Stimulated activated CD8-positive, alpha-beta memory T cell treated with anti-CD3 and anti-CD28 coated beads, Interleukin-4, amount 100 ng/mL, for 48 hours (primary cell): ENCODE results near the gene F8A1.
"Not testable (repeated sequence)": the region's sequence is repeated elsewhere in the genome, so short reads cannot be mapped to it uniquely, and the experiment has no call there.

Experiments
- DNase-seq: peaks from one replicate; pipeline ENCODE4 v3.0.0-alpha.2; 2020

F8A1 gene

DNA sequence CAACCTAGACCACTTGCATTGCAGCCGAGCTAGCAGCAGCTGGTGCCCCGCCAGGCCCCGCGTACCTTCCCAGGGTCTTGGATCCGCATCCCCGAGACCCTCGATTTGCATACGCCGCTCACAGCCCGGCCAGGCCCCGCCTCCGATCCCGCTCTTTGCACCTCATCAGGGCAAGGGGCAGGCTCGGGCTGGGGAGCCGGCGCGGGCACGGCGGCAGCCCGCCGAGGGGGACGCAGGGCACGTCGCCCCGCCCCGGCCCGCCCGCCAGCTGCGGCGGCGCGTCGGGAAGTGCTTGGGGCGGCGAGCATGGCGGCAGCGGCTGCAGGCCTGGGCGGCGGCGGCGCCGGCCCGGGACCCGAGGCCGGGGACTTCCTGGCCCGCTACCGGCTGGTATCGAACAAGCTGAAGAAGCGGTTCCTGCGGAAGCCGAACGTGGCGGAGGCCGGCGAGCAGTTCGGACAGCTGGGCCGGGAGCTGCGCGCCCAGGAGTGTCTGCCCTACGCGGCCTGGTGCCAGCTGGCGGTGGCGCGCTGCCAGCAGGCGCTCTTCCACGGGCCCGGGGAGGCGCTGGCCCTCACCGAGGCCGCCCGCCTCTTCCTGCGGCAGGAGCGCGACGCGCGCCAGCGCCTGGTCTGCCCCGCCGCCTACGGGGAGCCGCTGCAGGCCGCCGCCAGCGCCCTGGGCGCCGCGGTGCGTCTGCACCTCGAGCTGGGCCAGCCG is at the start of gene F8A1:
TSS of gene F8A1 (plus strand) at position 287 of the 720 bp plus-strand sequence. CDS start at position 307, 20 bp downstream.
- DNase-seq: peak; percentile 60

DNA sequence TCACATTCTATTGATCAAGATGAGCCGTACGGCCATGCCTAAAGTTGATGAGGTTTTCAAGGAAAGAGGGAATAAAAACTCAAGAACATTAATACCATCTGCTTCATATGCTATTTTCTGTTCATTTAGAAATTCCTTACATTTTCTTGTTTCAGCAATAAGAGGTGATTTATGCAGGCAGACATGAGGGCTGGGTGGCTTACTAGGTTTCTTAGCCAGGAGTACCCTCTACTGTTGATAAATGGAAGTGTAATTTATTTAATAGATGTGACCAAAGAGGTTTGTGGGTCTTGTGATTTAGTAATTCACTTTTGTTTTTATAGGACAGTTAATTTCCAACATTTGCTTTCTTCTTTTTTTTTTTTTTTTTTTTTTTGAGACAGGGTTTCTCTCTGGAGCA is 45.3 kb upstream of the F8A1 start:
- DNase-seq: no peak

- DNase-seq: no peak
Measured at GRCh38 chrX:154850957-154851611, 35.1 kb upstream of the F8A1 start.

DNA sequence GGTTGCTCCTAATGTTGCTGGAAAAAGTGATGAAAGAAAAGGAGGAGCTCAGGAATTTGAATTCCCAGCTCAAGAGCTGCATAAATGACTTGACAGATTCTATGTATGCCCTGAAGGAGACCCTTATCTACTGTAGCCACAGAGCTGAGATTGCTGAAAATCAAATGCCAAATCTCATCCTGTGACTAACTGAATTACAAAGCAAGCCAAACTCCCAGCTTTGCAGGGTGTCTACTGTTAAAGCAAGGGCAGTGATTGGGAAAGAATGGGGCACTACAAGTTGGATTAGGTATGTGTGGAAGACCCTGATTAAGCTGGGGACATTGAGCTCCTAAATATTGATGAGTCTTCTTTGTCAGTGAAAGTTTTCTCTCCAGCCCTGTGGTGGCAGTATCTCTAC is 30.9 kb upstream of the F8A1 start:
- no peak for DNase-seq

DNA sequence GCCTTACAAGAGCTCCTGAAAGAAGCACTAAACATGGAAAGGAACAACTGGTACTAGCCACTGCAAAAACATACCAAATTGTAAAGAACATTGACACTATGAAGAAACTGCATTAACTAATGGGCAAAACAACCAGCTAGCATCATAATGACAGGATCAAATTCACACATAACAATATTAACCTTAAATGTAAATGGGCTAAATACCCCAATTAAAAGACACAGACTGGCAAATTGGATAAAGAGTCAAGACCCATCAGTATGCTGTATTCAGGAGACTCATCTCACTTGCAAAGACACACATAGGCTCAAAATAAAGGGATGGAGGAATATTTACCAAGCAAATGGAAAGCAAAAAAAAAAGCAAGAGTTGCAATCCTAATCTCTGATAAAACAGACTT is 17.6 kb upstream of the F8A1 start:
- DNase-seq: not testable (repeated sequence)

DNA sequence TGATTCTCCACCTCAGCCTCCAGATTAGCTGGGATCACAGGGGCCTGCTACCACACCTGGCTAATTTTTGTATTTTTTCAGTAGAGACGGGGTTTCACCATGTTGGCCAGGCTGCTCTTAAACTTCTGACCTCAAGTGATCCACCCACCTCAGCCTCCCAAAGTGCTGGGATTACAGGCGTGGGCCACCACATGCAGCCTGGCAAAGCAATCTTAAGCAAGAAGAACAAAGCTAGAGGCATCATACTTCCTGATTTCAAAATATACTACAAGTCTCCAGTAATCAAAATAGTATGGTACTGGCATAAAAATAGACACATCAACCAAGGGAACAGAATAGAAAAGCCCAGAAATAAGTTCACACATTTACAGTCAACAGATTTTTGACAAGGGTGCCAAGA is 12.8 kb upstream of the F8A1 start:
- no peak for DNase-seq

DNA sequence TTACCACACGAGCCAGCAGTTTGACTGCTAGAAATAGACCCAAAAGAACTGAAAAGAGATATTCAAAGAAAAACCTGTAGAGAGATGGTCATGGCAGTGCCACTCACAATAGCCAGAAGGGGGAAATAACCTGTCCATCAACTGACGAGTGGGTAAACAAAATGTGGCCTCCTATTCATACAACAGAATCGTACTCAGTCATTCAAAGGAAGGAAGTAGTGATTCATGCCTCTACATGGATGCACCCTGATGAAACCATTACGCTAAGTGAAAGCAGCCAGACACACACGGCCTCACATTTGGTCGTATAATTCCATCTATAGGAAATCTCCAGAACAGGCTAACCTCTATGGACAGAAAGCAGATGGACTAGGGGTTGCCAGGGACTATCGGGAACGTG is 2.1 kb upstream of the F8A1 start:
- DNase-seq: not testable (repeated sequence)

DNA sequence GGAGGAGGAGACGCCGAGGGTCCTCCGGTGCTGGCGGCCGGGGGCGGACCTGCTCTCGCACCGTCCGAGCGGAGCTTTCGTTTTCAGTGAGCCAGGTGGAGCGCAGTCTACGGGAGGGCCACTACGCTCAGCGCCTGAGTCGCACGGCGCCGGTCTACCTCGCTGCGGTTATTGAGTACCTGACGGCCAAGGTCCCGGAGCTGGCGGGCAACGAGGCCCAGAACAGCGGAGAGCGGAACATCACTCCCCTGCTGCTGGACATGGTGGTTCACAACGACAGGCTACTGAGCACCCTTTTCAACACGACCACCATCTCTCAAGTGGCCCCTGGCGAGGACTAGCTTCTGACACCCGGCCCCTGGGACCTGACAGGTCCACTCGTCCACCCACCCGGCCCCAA is 1.1 kb upstream of the F8A1 start:
- not testable (repeated sequence) for DNase-seq

DNA sequence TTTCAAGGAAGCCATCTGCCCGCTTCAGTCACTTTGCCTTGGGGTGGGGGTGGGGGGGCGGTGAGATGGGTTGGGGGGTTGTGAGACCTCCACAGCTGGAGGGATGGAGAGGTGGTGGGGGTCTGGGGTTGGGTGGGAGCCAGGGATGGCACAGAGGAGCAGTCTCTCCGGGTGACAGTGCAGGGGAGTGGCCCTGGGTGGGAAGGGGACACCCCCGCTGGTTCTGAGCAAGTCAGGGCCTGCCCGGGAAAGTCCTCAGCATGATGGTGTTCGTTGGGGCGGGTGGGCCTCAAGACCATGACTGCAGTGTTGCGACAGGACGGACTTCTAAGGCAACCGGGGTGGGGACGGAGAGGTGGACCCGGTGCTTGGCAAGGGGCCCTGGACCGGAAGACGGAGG is 606 bp upstream of the F8A1 start:
- peak; percentile 23 for DNase-seq

- DNase-seq: not testable (repeated sequence)
Measured at GRCh38 chrX:154886789-154887221, 650 bp downstream of the F8A1 start.

GRCh38 chrX:154890990-154891639 is 5.0 kb downstream of the F8A1 start:
- no peak for DNase-seq

DNA sequence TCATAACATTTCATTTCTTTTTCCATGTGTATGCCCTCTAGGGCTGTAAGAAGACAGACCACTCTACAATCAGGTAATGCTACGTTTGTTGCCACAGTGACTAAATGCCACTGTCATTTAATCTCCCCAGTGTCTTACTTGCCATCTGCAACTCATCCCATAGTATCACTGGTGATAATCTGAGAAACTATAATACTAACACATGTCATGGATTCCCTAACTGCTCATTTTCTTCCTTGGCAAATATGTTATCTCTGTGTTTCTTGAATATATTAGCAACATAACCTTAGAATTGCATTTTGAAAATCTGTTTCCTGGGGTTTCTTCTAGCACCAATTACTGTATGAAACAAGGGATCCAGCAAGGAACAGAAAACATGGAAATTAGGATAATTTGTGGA is 6.1 kb downstream of the F8A1 start:
- no peak for DNase-seq

GRCh38 chrX:154900323-154900722 is 14.2 kb downstream of the F8A1 start:
- no peak for DNase-seq

DNA sequence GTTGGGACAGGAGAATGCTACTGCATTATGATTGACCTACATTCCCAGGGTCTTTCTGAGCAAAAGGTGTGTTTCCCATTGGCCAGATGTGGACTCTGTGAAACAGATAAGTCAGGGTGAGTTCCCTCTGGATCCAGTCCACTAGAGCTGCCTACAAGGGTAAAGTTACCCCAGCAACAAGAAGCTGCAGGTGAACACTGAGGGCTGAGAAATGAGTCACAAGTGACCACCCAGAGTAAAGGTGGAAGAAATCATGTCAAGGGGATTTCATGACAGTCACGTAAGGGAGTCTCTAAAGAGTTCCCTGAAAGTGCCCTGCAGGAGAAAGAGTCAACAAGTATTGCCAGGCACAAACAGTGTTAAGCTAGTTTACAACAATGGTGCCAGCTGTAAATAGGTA is 16.3 kb downstream of the F8A1 start:
- DNase-seq: no peak

GRCh38 chrX:154908821-154909220 is 22.7 kb downstream of the F8A1 start:
- no peak for DNase-seq

DNA sequence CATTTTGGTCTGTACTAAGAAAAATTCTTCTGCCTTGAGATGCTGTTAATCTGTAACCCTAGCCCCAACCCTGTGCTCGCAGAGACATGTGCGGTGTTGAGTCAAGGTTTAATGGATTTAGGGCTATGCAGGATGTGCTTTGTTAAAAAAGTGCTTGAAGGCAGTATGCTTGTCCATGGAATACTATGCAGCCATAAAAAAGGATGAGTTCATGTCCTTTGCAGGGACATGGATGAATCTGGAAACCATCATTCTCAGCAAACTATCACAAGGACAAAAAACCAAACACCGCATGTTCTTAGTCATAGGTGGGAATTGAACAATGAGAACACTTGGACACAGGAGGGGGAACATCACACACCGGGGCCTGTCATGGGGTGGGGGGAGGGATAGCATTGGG is 23.9 kb downstream of the F8A1 start:
- not testable (repeated sequence) for DNase-seq

DNA sequence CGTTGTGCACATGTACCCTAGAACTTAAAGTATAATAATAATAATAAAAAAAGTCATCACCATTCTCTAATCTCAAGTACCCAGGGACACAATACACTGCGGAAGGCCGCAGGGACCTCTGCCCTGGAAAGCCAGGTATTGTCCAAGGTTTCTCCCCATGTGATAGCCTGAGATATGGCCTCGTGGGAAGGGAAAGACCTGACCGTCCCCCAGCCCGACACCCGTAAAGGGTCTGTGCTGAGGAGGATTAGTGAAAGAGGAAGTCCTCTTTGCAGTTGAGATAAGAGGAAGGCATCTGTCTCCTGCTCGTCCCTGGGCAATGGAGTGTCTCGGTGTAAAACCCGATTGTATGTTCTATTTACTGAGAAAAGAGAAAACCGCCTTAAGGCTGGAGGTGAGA is 24.4 kb downstream of the F8A1 start:
- DNase-seq: not testable (repeated sequence)

DNA sequence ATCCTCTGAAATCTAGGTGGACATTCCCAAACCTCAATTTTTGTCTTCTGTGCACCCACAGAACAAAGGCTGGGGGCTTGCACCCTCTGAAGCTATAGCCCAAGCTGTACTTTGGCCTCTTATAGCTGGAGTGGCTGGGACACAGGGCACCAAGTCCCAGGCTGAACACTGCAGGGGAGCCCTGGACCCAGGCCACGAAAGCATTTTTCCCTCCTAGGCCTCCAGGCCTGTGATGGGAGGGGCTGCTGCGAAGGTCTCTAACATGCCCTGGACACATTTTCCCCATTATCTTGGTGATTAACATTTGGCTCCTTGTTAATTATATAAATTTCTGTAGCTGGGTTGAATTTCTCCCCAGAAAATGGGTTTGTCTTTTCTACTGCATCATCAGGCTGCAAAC is 27.9 kb downstream of the F8A1 start:
- no peak for DNase-seq

DNA sequence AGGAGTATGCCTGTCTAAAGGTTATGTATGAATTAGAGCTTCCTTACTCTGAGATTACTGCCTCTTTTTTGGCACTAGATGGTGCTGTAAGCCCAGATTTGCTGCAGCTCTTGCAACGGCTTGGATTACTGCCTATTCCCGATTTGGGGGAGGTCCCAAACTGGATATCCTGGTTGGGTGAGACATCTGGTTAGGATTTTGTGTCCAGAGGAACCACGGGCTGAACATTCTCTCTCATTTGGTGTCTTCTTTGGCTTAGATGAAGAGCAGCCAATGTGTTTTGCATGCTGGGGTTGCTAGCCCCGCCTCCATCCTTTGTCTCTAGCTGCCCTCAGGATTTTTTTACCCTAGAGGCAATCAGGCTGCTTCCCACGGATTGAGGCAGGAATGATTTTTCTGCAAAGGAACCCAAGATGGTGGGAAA is 31.9 kb downstream of the F8A1 start:
- peak; percentile 24 for DNase-seq

- not testable (repeated sequence) for DNase-seq
Measured at GRCh38 chrX:154924771-154925170, 38.6 kb downstream of the F8A1 start.
